Camera-type eye (tissue), 1 donor: ENCODE results near the gene BCL2L12. TPM values are rescaled to one million over a fixed set of nuclear protein-coding genes. Genes with fewer than 3 reads are reported as not detected.

ENCODE experiments used
- total RNA-seq: library from RNA; depleted of rRNA; stranded (reverse); fragments of >200 nt; gene quantifications from one replicate; pipeline ENCODE4 v1.2.3, GENCODE V29; 2014

BCL2L12 gene
- total RNA-seq = 3.1 TPM

GRCh38 chr19:49665351-49666119 lies at the start of gene BCL2L12, which contains the start of gene IRF3:
TSS of gene BCL2L12 (plus strand) at chr19:49665933. CDS start at chr19:49666693, 760 bp downstream.
TSS of gene IRF3 (minus strand) at chr19:49665857. CDS start at chr19:49664838, 1,019 bp downstream.

GRCh38 chr19:49640113-49640898 lies 25.4 kb upstream of the BCL2L12 start, which contains the start of gene RRAS:
TSS of gene RRAS (minus strand) at chr19:49640143. CDS start at chr19:49640098, 45 bp downstream.

GRCh38 chr19:49641688-49642491 lies 23.8 kb upstream of the BCL2L12 start, which contains the start of gene SCAF1:
TSS of gene SCAF1 (plus strand) at chr19:49642209. CDS start at chr19:49645027, 2,818 bp downstream.

GRCh38 chr19:49677231-49677900 lies 11.6 kb downstream of the BCL2L12 start, which contains the start of gene PRMT1:
TSS of gene PRMT1 (plus strand) at chr19:49677271. CDS start at chr19:49677281, 10 bp downstream.

GRCh38 chr19:49689133-49690078 lies 23.7 kb downstream of the BCL2L12 start, which contains the start of gene ADM5:
TSS of gene ADM5 (plus strand) at chr19:49689594. CDS start at chr19:49689838, 244 bp downstream.

GRCh38 chr19:49690656-49691242 lies 25.0 kb downstream of the BCL2L12 start, which contains the start of gene CPT1C:
TSS of gene CPT1C (plus strand) at chr19:49691116. CDS start at chr19:49692253, 1,137 bp downstream.

Other genes with a start within 250 kb of the BCL2L12 start
- gene PTH2, start 242.5 kb upstream of the BCL2L12 start, total RNA-seq = not detected
- not detected for gene GFY, start 240.5 kb upstream of the BCL2L12 start, total RNA-seq
- gene SLC17A7, start 224.4 kb upstream of the BCL2L12 start, total RNA-seq = 78.0 TPM
- 77.4 TPM for gene PIH1D1, start 214.1 kb upstream of the BCL2L12 start, total RNA-seq
- gene ALDH16A1, start 212.7 kb upstream of the BCL2L12 start, total RNA-seq = 24.0 TPM
- gene FLT3LG, start 191.7 kb upstream of the BCL2L12 start, total RNA-seq = 1.3 TPM
- 1,223 TPM for gene RPL13A, start 178.3 kb upstream of the BCL2L12 start, total RNA-seq
- gene RPS11, start 169.5 kb upstream of the BCL2L12 start, total RNA-seq = 4,219 TPM
- gene FCGRT, start 153.3 kb upstream of the BCL2L12 start, total RNA-seq = 94.0 TPM
- 58.3 TPM for gene RCN3, start 137.9 kb upstream of the BCL2L12 start, total RNA-seq
- gene NOSIP, start 85.4 kb upstream of the BCL2L12 start, total RNA-seq = 38.8 TPM
- 0.77 TPM for gene PRRG2, start 84.6 kb upstream of the BCL2L12 start, total RNA-seq
- 15.8 TPM for gene PRR12, start 74.8 kb upstream of the BCL2L12 start, total RNA-seq
- 6.5 TPM for gene RRAS, start 25.8 kb upstream of the BCL2L12 start, total RNA-seq
- 28.2 TPM for gene SCAF1, start 23.7 kb upstream of the BCL2L12 start, total RNA-seq
- 51.1 TPM for gene IRF3, start 76 bp upstream of the BCL2L12 start, total RNA-seq
- 298 TPM for gene PRMT1, start 11.3 kb downstream of the BCL2L12 start, total RNA-seq
- 0.77 TPM for gene ADM5, start 23.7 kb downstream of the BCL2L12 start, total RNA-seq
- 40.4 TPM for gene CPT1C, start 25.2 kb downstream of the BCL2L12 start, total RNA-seq
- gene TSKS, start 97.4 kb downstream of the BCL2L12 start, total RNA-seq = 0.22 TPM
- 61.0 TPM for gene AP2A1, start 101.1 kb downstream of the BCL2L12 start, total RNA-seq
- 38.7 TPM for gene FUZ, start 147.4 kb downstream of the BCL2L12 start, total RNA-seq
- 44.2 TPM for gene MED25, start 152.4 kb downstream of the BCL2L12 start, total RNA-seq
- 126 TPM for gene PTOV1, start 185.2 kb downstream of the BCL2L12 start, total RNA-seq
- 49.9 TPM for gene PNKP, start 201.6 kb downstream of the BCL2L12 start, total RNA-seq
- gene AKT1S1, start 211.4 kb downstream of the BCL2L12 start, total RNA-seq = 7.8 TPM
- 24.8 TPM for gene TBC1D17, start 211.8 kb downstream of the BCL2L12 start, total RNA-seq
- gene IL4I1, start 231.0 kb downstream of the BCL2L12 start, total RNA-seq = 0.27 TPM